ENCODE measurements around the gene ACSS1. TPM values are rescaled to one million over a fixed set of nuclear protein-coding genes. Genes with fewer than 3 reads are reported as not detected.

Gene ACSS1
- total RNA-seq, 1 donor from 2014 or later = 164 TPM

Other genes starting within 250 kb of the ACSS1 start
- gene CST7, start 108.9 kb downstream of the ACSS1 start, total RNA-seq = 0.92 TPM
- gene APMAP, start 65.4 kb downstream of the ACSS1 start, total RNA-seq = 25.9 TPM
- gene VSX1, start 24.0 kb upstream of the ACSS1 start, total RNA-seq = not detected
- gene ENTPD6, start 137.6 kb upstream of the ACSS1 start, total RNA-seq = 130 TPM
- 205 TPM for gene PYGB, start 189.9 kb upstream of the ACSS1 start, total RNA-seq